Body of pancreas (tissue), 4 donors: Measurements from ENCODE around the gene TP53I13. TPM values are rescaled to one million over a fixed set of nuclear protein-coding genes. Genes with fewer than 3 reads are reported as not detected.

Experiments
- ATAC-seq: fragments of 150-250 bp; one replicate; pipeline ENCODE4 v1.9.1; 2016
- DNase-seq, 4 donors: peaks; one replicate each; pipeline ENCODE4 v3.0.0-alpha.2; 2019
- H3K27ac ChIP-seq, 4 donors: fragments of 200-600 bp; sonication (generic); 1 replicate in 3 of 4; 2 replicates in 1 of 4; pipeline versions ENCODE4 v1.5.1 to v1.6.1; 2016 to 2019; ENCODE audit warnings: mild to moderate bottlenecking in 1 of 4, mixed read lengths in 1 of 4, moderate library complexity in 1 of 4
- H3K27me3 ChIP-seq, 2 donors: fragments of 200-600 bp; sonication (generic); one replicate each; pipeline ENCODE4 v1.6.0; 2016; ENCODE audit warnings: mild to moderate bottlenecking in 1 of 2
- H3K36me3 ChIP-seq, 2 donors: fragments of 200-600 bp; sonication (generic); replicated peaks in 1 of 2; 2 replicates each; pipeline ENCODE4 v1.5.1; 2016; ENCODE audit warnings: low read depth in 2 of 2; ENCODE audit not compliant: insufficient read depth in 1 of 2
- H3K4me1 ChIP-seq: fragments of 200-600 bp; sonication (generic); one replicate; pipeline ENCODE4 v1.6.0; 2016
- H3K4me3 ChIP-seq, 2 donors: fragments of 200-600 bp; sonication (generic); 1 replicate in 1 of 2; 2 replicates in 1 of 2; pipeline ENCODE4 v1.5.1; 2016 to 2019
- H3K9me3 ChIP-seq, 3 donors: fragments of 200-600 bp; sonication (generic); 1 replicate in 2 of 3; 2 replicates in 1 of 3; pipeline ENCODE4 v1.5.1; 2016
- POLR2A ChIP-seq, 3 donors: fragments of 450-650 bp; IDR thresholded peaks; one replicate each; pipeline ENCODE4 v1.6.1; 2016; ENCODE audit warnings: antibody characterized with exemption in 3 of 3, mild to moderate bottlenecking in 2 of 3
- WGBS, 2 donors: methylation state at CpG; one replicate each; pipeline ENCODE4 v1.1.5; 2017; 5-methylcytosine and 5-hydroxymethylcytosine counted together
- intact Hi-C: fragments of 100-400 bp; cut with DNase I; formaldehyde crosslinking; loops from one replicate; pipeline ENCODE4 v1.15.1; 2023
- total RNA-seq, 2 donors: library from RNA; depleted of rRNA; stranded (reverse); fragments of >200 nt; gene quantifications; one replicate each; pipeline ENCODE4 v1.1.0, GENCODE V29; 2016
- TF ChIP-seq, protein P1 (sequence below), 7 experiments: fragments of 450-650 bp in 4 of 7; fragments of 200-600 bp in 3 of 7; sonication (generic) in 3 of 7; IDR thresholded peaks; one replicate each; pipeline ENCODE4 v1.5.1; 2016 to 2019; ENCODE audit warnings: antibody characterized with exemption in 7 of 7

TP53I13 gene
- total RNA-seq, 2 donors from 2014 or later, result 56.3 to 62.3 TPM

DNA sequence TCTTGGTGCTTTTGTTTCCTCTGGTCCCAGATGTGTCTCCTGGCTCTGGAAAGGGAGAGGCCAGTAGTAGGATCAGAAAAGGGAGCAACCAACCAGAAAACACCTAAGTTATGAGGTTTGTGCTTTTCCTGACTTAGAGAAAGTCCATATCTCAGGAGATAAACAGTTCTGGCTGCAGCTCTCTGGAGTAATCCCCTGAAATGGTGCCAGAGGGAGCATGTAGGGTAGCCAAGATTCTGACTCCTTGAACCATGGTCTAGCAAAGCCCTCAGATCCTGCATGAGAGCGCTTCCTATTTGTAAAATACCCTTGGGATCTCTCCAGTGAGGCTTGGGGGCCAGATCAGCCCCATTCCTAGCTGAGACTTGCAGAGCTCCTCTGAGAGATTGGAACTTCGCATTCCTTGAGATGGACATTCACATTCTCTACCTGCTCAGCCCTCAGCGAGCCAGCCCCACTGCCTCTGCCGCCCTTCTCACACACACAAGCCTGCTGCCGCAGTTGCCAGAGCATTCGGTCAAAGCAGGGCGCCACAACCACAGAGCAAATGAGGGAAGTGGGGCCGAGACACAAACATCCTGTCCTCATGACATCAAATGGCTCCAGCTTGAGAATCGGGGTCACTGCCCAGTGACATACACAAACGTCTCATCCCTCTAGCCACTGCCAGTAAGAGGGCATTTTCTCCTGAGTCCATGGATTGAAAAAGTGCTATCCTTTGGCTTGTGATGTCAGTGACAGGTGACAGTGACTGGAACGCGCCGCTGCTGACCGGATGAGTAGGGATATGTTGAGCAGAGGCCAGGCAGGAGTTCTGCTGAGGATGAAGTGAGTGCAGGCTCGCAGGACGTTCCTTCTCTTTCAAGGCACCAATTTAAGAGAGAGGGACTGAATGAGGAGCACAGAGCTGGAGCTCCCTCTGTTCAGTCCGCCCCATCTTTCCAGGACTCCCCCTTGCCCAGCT, 6.7 kb upstream of the TP53I13 start:
- no peaks in the 10 kb centered on the region for H3K36me3 ChIP-seq
- peak in 1 of 3 donors; percentile 38 for TF ChIP-seq POLR2A (IDR thresholded peaks at IDR 0.05)
- TF ChIP-seq, protein P1, sequence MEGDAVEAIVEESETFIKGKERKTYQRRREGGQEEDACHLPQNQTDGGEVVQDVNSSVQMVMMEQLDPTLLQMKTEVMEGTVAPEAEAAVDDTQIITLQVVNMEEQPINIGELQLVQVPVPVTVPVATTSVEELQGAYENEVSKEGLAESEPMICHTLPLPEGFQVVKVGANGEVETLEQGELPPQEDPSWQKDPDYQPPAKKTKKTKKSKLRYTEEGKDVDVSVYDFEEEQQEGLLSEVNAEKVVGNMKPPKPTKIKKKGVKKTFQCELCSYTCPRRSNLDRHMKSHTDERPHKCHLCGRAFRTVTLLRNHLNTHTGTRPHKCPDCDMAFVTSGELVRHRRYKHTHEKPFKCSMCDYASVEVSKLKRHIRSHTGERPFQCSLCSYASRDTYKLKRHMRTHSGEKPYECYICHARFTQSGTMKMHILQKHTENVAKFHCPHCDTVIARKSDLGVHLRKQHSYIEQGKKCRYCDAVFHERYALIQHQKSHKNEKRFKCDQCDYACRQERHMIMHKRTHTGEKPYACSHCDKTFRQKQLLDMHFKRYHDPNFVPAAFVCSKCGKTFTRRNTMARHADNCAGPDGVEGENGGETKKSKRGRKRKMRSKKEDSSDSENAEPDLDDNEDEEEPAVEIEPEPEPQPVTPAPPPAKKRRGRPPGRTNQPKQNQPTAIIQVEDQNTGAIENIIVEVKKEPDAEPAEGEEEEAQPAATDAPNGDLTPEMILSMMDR (IDR thresholded peaks at IDR 0.05), result no peak
- peak in 1 of 4 donors; percentile 62 for DNase-seq
- ATAC-seq, result no peak
- WGBS, 2 donors, result 83 to 86% methylated on average over 11 to 17 of the region's 17 CpGs
- H3K27ac ChIP-seq, result no peak overlapping the region
- no peaks in the 10 kb centered on the region for H3K27me3 ChIP-seq
- peaks cover 32% of the 10 kb centered on the region for H3K4me1 ChIP-seq
- intact Hi-C loops, result no loop called here
- H3K4me3 ChIP-seq, result no peak overlapping the region
- H3K9me3 ChIP-seq, result no peaks in the 10 kb centered on the region

DNA sequence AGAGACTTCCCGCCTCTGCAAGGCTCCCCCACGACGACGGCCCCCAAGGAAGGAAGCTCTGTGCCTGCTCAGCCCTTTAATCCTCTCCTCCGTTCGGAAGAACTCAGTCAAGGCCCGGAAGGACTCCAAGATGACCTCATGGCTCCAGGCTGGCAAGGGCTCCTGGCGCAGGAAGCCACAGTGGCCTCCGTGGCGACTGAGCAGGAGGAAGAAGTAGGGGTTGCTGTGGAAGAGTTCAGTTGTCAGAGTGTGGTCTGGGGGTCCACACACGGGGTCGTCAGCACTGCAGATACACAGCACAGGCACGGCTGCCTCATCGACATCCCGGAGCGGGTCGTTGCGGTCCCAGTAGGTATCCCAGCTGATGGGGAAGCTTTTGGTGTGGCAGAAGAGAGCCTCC, 5.9 kb upstream of the TP53I13 start:
- WGBS, 2 donors, result 81 to 88% methylated on average over 15 to 18 of the region's 18 CpGs
- no peak overlapping the region for H3K27ac ChIP-seq
- H3K27me3 ChIP-seq, result no peaks in the 10 kb centered on the region
- DNase-seq, result no peak
- ATAC-seq, result no peak
- TF ChIP-seq, protein P1 (IDR thresholded peaks at IDR 0.05), result no peak
- no peak for TF ChIP-seq POLR2A (IDR thresholded peaks at IDR 0.05)
- H3K9me3 ChIP-seq, result no peaks in the 10 kb centered on the region
- intact Hi-C loops, result no loop called here
- H3K36me3 ChIP-seq, result no peaks in the 10 kb centered on the region
- H3K4me3 ChIP-seq, result no peak overlapping the region
- peaks cover 31% of the 10 kb centered on the region for H3K4me1 ChIP-seq

DNA sequence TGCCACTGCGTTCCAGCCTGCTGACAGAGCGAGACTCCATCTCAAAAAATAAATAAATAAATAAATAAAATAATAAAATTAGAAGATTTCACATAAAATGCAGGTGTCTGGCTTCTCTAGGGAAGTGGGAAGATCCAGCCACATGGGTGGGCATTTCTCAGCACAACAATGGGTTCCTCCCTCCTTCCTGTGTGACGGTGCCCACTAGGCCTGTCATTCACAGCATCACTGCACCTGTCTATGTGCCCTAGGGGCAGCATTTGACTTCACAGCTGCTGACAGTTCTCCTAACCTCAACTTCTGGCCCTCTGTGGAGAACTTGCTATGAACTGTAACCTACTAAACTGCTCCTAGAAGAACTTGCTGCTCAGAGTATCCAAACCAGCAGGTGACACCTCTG, 4.7 kb upstream of the TP53I13 start:
- peaks cover 35% of the 10 kb centered on the region for H3K4me1 ChIP-seq
- 92 to 98% methylated on average over 3 of the region's 3 CpGs for WGBS, 2 donors
- no peaks in the 10 kb centered on the region for H3K36me3 ChIP-seq
- no peak for DNase-seq
- no peak for ATAC-seq
- no peak overlapping the region for H3K27ac ChIP-seq
- H3K4me3 ChIP-seq, result no peak overlapping the region
- H3K9me3 ChIP-seq, result no peaks in the 10 kb centered on the region
- intact Hi-C loops, result no loop called here
- H3K27me3 ChIP-seq, result no peaks in the 10 kb centered on the region
- no peak for TF ChIP-seq POLR2A (IDR thresholded peaks at IDR 0.05)
- TF ChIP-seq, protein P1 (IDR thresholded peaks at IDR 0.05), result no peak

DNA sequence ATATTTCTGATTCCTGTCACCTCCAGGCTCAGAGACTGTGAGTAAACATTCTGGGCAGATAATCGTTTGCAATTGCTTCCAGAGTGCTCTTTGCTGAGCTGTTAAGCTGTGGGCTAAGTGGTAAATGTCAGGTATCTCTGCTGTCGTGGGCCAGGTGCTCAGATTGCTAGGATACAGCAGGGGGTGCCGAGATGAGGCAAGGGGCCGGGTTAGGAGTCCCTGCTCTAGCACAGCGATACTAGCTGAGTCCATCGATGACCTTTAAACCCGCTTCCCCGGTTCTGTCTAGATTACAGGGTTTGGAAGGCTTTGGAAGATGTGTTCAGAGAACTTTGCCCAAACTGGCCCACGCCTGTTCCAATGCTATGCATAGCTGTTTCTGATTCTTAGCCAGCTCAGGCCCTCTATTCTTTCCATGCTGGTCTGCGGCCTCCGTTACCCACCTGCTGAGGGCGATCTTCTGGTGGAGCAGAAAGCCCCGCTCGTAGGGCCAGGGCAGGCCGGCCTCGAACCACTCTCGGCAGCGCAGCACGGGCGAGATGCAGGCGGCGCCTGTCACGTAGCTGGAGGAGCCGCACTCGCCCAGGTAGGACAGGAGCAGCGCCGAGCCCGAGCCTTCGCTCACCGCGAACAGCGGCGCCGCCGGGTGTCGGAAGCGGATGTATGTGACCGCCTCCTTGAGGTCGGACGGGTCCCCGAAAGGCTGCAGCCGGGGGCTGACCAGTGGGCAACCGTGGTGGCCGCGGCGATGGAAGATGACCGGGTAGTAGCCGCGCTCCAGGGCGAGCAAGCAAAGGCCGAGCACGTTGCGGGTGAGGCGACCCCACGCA, 2.6 kb upstream of the TP53I13 start:
- Histone ChIP-seq H3K9me3 (no peaks in the 10 kb centered on the region), H3K27me3 (no peaks in the 10 kb centered on the region), H3K4me1 (peaks cover 48% of the 10 kb centered on the region), H3K27ac (peak overlapping the region; percentile 90 to 95 (median 92)), H3K4me3 (peak overlapping the region; percentile 7 to 29), H3K36me3 (no peaks in the 10 kb centered on the region)
- intact Hi-C loops, result no loop called here
- no peak for ATAC-seq
- peak; percentile 55 to 65 (median 60) for DNase-seq
- WGBS, 2 donors, result 6 to 9% methylated on average over 9 to 55 of the region's 55 CpGs
- peak in 2 of 3 donors; percentile 11 to 29 for TF ChIP-seq POLR2A (IDR thresholded peaks at IDR 0.05)
- TF ChIP-seq, protein P1 (IDR thresholded peaks at IDR 0.05), result peak in 1 of 7 experiments; percentile 12
